ENCODE results near the gene SLC35B1. TPM values are rescaled to one million over a fixed set of nuclear protein-coding genes. Genes with fewer than 3 reads are reported as not detected.

Gene SLC35B1
- total and polyA plus RNA-seq, 2 of the 4 experiments (the other 2 are of a cell fraction) = 66.4 to 86.2 TPM

DNA sequence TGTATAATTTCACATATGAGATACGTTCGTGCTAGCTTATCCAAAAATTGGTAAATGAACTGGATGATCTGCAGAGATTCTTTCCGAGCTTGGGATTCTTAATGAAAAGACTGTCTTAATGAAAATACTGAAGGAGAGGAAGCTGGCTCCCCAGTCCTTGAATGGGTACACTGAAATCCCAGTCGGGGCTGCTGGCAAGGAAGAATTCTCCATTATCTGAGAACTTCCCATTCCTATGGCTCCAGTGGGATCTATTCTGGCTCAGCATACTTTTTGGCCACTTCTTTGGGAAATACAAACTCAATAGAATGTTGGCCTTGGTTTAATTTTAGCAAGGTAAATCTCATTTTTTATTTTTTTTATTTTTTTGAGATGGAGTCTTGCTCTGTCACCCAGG lies 23.7 kb upstream of the SLC35B1 start (continued):
- TF ChIP-seq, protein P1, sequence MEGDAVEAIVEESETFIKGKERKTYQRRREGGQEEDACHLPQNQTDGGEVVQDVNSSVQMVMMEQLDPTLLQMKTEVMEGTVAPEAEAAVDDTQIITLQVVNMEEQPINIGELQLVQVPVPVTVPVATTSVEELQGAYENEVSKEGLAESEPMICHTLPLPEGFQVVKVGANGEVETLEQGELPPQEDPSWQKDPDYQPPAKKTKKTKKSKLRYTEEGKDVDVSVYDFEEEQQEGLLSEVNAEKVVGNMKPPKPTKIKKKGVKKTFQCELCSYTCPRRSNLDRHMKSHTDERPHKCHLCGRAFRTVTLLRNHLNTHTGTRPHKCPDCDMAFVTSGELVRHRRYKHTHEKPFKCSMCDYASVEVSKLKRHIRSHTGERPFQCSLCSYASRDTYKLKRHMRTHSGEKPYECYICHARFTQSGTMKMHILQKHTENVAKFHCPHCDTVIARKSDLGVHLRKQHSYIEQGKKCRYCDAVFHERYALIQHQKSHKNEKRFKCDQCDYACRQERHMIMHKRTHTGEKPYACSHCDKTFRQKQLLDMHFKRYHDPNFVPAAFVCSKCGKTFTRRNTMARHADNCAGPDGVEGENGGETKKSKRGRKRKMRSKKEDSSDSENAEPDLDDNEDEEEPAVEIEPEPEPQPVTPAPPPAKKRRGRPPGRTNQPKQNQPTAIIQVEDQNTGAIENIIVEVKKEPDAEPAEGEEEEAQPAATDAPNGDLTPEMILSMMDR (conservative IDR thresholded peaks at IDR 0.05; ENCODE audit: low read depth, low read length) = no peak
- TF ChIP-seq SMC3 (IDR thresholded peaks at IDR 0.05; ENCODE audit: low read depth, low read length) (no peak), POLR2A (IDR thresholded peaks at IDR 0.05; ENCODE audit: low read depth, low read length) (no peak), MAZ (IDR thresholded peaks at IDR 0.05; ENCODE audit: borderline replicate concordance, low read depth, low read length) (no peak)

DNA sequence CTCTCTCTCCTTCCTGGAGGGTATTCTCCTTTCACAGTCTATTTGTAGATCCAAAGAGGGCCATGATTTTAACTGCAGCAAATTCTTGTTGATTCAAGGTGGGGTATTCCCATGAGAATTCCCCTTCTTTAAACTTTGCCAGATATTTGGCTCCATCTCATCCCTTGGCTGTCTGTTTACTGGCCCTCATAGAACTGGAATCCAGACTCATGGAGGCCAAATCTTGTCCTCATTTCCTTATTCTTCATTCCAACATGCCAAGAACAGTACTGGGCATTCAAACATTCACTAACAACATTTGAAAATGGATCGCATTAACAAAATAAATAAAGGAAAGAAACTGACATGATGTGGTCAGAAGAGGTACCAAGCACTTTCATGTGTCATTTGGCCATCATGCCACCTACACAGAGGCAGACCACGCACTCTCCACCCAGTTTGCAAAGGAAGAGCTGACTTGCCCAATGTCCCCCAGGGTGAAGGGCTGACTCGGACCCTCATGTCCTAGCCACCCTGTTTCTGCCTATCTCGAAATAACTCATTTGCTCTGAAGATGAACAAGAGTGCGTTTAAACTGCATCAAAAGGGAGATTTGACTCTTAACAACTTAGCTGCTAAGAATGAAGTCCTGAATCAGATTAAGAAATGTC lies 23.1 kb upstream of the SLC35B1 start:
- ATAC-seq (ENCODE audit: low read depth) = no peak
- Histone ChIP-seq H2BK120ac (ENCODE audit: low read depth, low read length) (no peak overlapping the region), H4K8ac (ENCODE audit: low read depth in 2 of 2, low read length in 2 of 2) (no peak overlapping the region), H3K36me3 (ENCODE audit: control insufficient read depth, insufficient read depth, low read length) (no peaks in the 10 kb centered on the region), H3K27me3 (ENCODE audit: control insufficient read depth, insufficient read depth, low read length) (peaks cover 2% of the 10 kb centered on the region; the same call in 1 of the 2 replicates), H3K9me3 (ENCODE audit: control insufficient read depth, insufficient read depth, low read length) (no peaks in the 10 kb centered on the region), H3K4ac (ENCODE audit: low read depth, low read length) (no peak overlapping the region), H3K79me1 (ENCODE audit: low read depth in 1 of 2, low read length in 2 of 2) (no peaks in the 10 kb centered on the region), H4K20me1 (ENCODE audit: insufficient read depth, low read length) (no peaks in the 10 kb centered on the region), H3K23ac (ENCODE audit: low read depth, low read length) (no peak overlapping the region), H3K4me3 (ENCODE audit: insufficient read depth, low read depth, low read length) (no peak overlapping the region), H2BK5ac (ENCODE audit: low read depth, low read length, poor library complexity, severe bottlenecking) (no peak overlapping the region), H3K4me2 (ENCODE audit: low read depth, low read length) (no peak overlapping the region), H2AK5ac (ENCODE audit: low read depth, low read length) (no peak overlapping the region), H2AFZ (replicated peaks; ENCODE audit: low read length, poor library complexity) (no peak overlapping the region), H3K27ac (ENCODE audit: insufficient read depth, low read length) (no peak overlapping the region), H4K91ac (ENCODE audit: insufficient read depth, low read depth, low read length) (no peak overlapping the region), H3K9ac (ENCODE audit: low read depth, low read length) (no peak overlapping the region), H2BK15ac (ENCODE audit: low read depth, low read length) (no peak overlapping the region), H2AK9ac (replicated peaks; ENCODE audit: low read depth, low read length, poor library complexity) (no peak overlapping the region), H2BK20ac (ENCODE audit: low read depth, low read length) (no peak overlapping the region), H3K56ac (ENCODE audit: extremely low read depth, insufficient read depth, low read length) (no peak overlapping the region), H4K5ac (ENCODE audit: low read depth, low read length) (no peak overlapping the region), H3K14ac (replicated peaks; ENCODE audit: low read depth, low read length) (no peak overlapping the region), H3K9me1 (ENCODE audit: insufficient read depth, low read length) (no peaks in the 10 kb centered on the region), H3K4me1 (ENCODE audit: control insufficient read depth, insufficient read depth, low read length) (peaks cover 3% of the 10 kb centered on the region; the same call in 1 of the 2 replicates), H3K18ac (ENCODE audit: low read depth, low read length) (no peak overlapping the region)
- intact Hi-C loops (cut with micrococcal nuclease) (no loop called here), dilution Hi-C loops (cut with HindIII; ENCODE audit: low sequenced_read_pairs, unreplicated experiment) (no loop called here), in situ Hi-C loops (cut with MboI; ENCODE audit: low sequenced_read_pairs) (no loop called here)
- ChIA-PET CTCF (no interaction called here), POLR2A (ENCODE audit: unreplicated experiment) (no interaction called here)
- BruUV-seq (replicated peaks) = no TSS peak
- no CpG with 5 or more reads among the region's 5 CpGs for WGBS, 2 experiments (ENCODE audit: extremely low coverage in 2 of 2, insufficient read length in 1 of 2)
- DNase-seq = no peak
- TF ChIP-seq, protein P2, sequence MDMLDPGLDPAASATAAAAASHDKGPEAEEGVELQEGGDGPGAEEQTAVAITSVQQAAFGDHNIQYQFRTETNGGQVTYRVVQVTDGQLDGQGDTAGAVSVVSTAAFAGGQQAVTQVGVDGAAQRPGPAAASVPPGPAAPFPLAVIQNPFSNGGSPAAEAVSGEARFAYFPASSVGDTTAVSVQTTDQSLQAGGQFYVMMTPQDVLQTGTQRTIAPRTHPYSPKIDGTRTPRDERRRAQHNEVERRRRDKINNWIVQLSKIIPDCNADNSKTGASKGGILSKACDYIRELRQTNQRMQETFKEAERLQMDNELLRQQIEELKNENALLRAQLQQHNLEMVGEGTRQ (IDR thresholded peaks at IDR 0.05; ENCODE audit: low read depth, low read length) = no peak
- TF ChIP-seq SMC3 (IDR thresholded peaks at IDR 0.05; ENCODE audit: low read depth, low read length) = no peak
- no peak for TF ChIP-seq RCOR1 (IDR thresholded peaks at IDR 0.05; ENCODE audit: insufficient replicate concordance, low read length)
- TF ChIP-seq MAZ (IDR thresholded peaks at IDR 0.05; ENCODE audit: borderline replicate concordance, low read depth, low read length) = no peak
- TF ChIP-seq, protein P1 (conservative IDR thresholded peaks at IDR 0.05; ENCODE audit: low read depth, low read length) = no peak
- TF ChIP-seq CHD1 (IDR thresholded peaks at IDR 0.05; ENCODE audit: low read depth, low read length) = no peak
- TF ChIP-seq POLR2A (IDR thresholded peaks at IDR 0.05; ENCODE audit: low read depth, low read length) = no peak
- TF ChIP-seq MXI1 (IDR thresholded peaks at IDR 0.05; ENCODE audit: borderline replicate concordance, low read depth, low read length) = no peak
- TF ChIP-seq RFX5 (IDR thresholded peaks at IDR 0.05; ENCODE audit: low read depth, low read length) = no peak
- TF ChIP-seq CEBPB (IDR thresholded peaks at IDR 0.05; ENCODE audit: low read depth, low read length) = no peak
- no peak for TF ChIP-seq MAFK (IDR thresholded peaks at IDR 0.05; ENCODE audit: low read depth, low read length)
